Neural progenitor cell (in vitro differentiated cells): ENCODE data around the gene OR52N4. TPM values are rescaled to one million over a fixed set of nuclear protein-coding genes. Genes with fewer than 3 reads are reported as not detected.

Experiments
- DNase-seq: peaks from one replicate; pipeline ENCODE4 v3.0.0-alpha.2; 2016; ENCODE audit warnings: low spot score
- H2AFZ ChIP-seq: fragments of 200-600 bp; sonication (generic); replicated peaks from 2 replicates; pipeline ENCODE4 v1.6.1; 2016; ENCODE audit warnings: antibody characterized with exemption
- H3F3A ChIP-seq: fragments of 200-600 bp; sonication (generic); 2 replicates; pipeline ENCODE4 v1.6.1; 2016; ENCODE audit warnings: antibody characterized with exemption, low read depth
- H3K27ac ChIP-seq: fragments of 200-600 bp; sonication (generic); 2 replicates; pipeline ENCODE4 v1.5.1; 2016; ENCODE audit warnings: mild to moderate bottlenecking
- H3K27me3 ChIP-seq: fragments of 200-600 bp; sonication (generic); 2 replicates; pipeline ENCODE4 v1.6.1; 2016; ENCODE audit warnings: mild to moderate bottlenecking, moderate library complexity
- H3K36me3 ChIP-seq: fragments of 200-600 bp; sonication (generic); 2 replicates; pipeline ENCODE4 v1.5.1; 2016
- H3K4me1 ChIP-seq: fragments of 200-600 bp; sonication (generic); 2 replicates; pipeline ENCODE4 v1.6.1; 2016; ENCODE audit warnings: mixed run types
- H3K4me2 ChIP-seq: fragments of 200-600 bp; sonication (generic); 2 replicates; pipeline ENCODE4 v1.6.1; 2016
- H3K4me3 ChIP-seq: fragments of 200-600 bp; sonication (generic); 2 replicates; pipeline ENCODE4 v1.5.1; 2016
- H3K79me2 ChIP-seq: fragments of 200-600 bp; sonication (generic); 2 replicates; pipeline ENCODE4 v1.6.1; 2016; ENCODE audit warnings: low read depth
- H3K9ac ChIP-seq: fragments of 200-600 bp; sonication (generic); 2 replicates; pipeline ENCODE4 v1.6.1; 2016
- H3K9me3 ChIP-seq: fragments of 200-600 bp; sonication (generic); 2 replicates; pipeline ENCODE4 v1.5.1; 2016; ENCODE audit warnings: low read depth
- H4K20me1 ChIP-seq: fragments of 200-600 bp; sonication (generic); 2 replicates; pipeline ENCODE4 v1.6.1; 2016; ENCODE audit warnings: low read depth
- H3K27ac Mint-ChIP-seq: 3 replicates; pipeline ENCODE4 v1.8.0; 2021; ENCODE audit warnings: mixed read lengths
- H3K27me3 Mint-ChIP-seq: 2 replicates; pipeline ENCODE4 v1.8.0; 2022; ENCODE audit warnings: low read depth, mild to moderate bottlenecking, inconsistent platforms, moderate library complexity, mixed read lengths; ENCODE audit not compliant: insufficient read depth
- H3K36me3 Mint-ChIP-seq: 3 replicates; pipeline ENCODE4 v1.8.0; 2021; ENCODE audit warnings: mixed read lengths
- H3K4me1 Mint-ChIP-seq: 3 replicates; pipeline ENCODE4 v1.8.0; 2021; ENCODE audit warnings: mixed read lengths
- H3K4me3 Mint-ChIP-seq: 3 replicates; pipeline ENCODE4 v1.8.0; 2021; ENCODE audit warnings: mild to moderate bottlenecking, moderate library complexity, mixed read lengths
- H3K9me3 Mint-ChIP-seq: 3 replicates; pipeline ENCODE4 v1.8.0; 2020; ENCODE audit warnings: mixed read lengths
- EZH2 ChIP-seq: fragments of 200-600 bp; sonication (generic); IDR thresholded peaks from 2 replicates; pipeline ENCODE4 v1.6.1; 2017; ENCODE audit warnings: antibody characterized with exemption, mild to moderate bottlenecking, moderate library complexity
- EZH2phosphoT487 ChIP-seq: fragments of 200-600 bp; sonication (generic); IDR thresholded peaks from 2 replicates; pipeline ENCODE4 v1.6.1; 2017; ENCODE audit warnings: antibody characterized with exemption
- total RNA-seq: library from RNA; depleted of rRNA; stranded (reverse); fragments of >200 nt; gene quantifications from 2 replicates; pipeline ENCODE4 v1.2.3, GENCODE V29; 2015; ENCODE audit warnings: low replicate concordance
- TF ChIP-seq, protein P1 (sequence below): fragments of 200-600 bp; sonication (generic); IDR thresholded peaks from 2 replicates; pipeline ENCODE4 v1.5.1; 2017; ENCODE audit warnings: antibody characterized with exemption, mild to moderate bottlenecking

OR52N4 gene
- total RNA-seq, 1 donor from 2014 or later, result not detected

DNA sequence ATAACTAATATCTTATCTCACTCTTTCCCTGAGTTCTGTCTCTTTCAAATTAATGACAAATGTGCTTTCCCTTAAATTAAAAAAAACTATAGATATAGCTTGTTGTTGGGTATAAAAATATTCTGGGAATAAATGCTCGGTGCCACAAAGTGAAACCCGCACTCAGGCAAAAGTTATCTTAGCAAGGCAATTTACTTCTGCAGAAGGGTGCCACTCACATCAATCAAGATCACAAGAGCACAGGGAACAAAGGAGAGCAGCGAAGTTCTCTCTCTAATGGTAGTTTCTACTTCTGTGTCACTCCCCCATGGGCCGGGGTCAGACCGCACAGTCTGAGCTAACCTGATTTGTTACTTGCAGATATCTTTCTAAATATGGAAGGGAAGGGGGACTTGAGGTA lies 49.9 kb downstream of the OR52N4 start:
- Mint-ChIP-seq H3K27ac (no peak overlapping the region), H3K4me1 (no peaks in the 10 kb centered on the region), H3K36me3 (no peaks in the 10 kb centered on the region), H3K4me3 (no peak overlapping the region), H3K27me3 (peaks cover 2% of the 10 kb centered on the region), H3K9me3 (peaks cover 3% of the 10 kb centered on the region)
- Histone ChIP-seq H3K9me3 (no peaks in the 10 kb centered on the region), H3F3A (no peaks in the 10 kb centered on the region), H3K9ac (no peak overlapping the region), H3K4me3 (no peak overlapping the region), H3K36me3 (no peaks in the 10 kb centered on the region), H3K27ac (no peak overlapping the region), H2AFZ (no peak overlapping the region), H3K4me1 (no peaks in the 10 kb centered on the region), H3K79me2 (no peaks in the 10 kb centered on the region), H3K4me2 (no peak overlapping the region), H4K20me1 (no peaks in the 10 kb centered on the region), H3K27me3 (peaks cover 1% of the 10 kb centered on the region)
- TF ChIP-seq, protein P1, sequence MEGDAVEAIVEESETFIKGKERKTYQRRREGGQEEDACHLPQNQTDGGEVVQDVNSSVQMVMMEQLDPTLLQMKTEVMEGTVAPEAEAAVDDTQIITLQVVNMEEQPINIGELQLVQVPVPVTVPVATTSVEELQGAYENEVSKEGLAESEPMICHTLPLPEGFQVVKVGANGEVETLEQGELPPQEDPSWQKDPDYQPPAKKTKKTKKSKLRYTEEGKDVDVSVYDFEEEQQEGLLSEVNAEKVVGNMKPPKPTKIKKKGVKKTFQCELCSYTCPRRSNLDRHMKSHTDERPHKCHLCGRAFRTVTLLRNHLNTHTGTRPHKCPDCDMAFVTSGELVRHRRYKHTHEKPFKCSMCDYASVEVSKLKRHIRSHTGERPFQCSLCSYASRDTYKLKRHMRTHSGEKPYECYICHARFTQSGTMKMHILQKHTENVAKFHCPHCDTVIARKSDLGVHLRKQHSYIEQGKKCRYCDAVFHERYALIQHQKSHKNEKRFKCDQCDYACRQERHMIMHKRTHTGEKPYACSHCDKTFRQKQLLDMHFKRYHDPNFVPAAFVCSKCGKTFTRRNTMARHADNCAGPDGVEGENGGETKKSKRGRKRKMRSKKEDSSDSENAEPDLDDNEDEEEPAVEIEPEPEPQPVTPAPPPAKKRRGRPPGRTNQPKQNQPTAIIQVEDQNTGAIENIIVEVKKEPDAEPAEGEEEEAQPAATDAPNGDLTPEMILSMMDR, result no peak
- no peak for TF ChIP-seq EZH2phosphoT487
- no peak for TF ChIP-seq EZH2
- DNase-seq, result no peak

Other genes with a start within 250 kb of the OR52N4 start
- 0.37 and 0.39 TPM in 2 replicates for gene UBQLN3, start 244.3 kb upstream of the OR52N4 start, total RNA-seq
- gene UBQLNL, start 237.5 kb upstream of the OR52N4 start, total RNA-seq, result 0.19 and 0.90 TPM in 2 replicates
- gene OR52H1, start 205.7 kb upstream of the OR52N4 start, total RNA-seq, result not detected in 2 replicates
- gene OR52B6, start 173.4 kb upstream of the OR52N4 start, total RNA-seq, result not detected in 2 replicates
- 7.1 and 7.4 TPM in 2 replicates for gene TRIM6, start 157.6 kb upstream of the OR52N4 start, total RNA-seq
- gene TRIM34, start 129.2 kb upstream of the OR52N4 start, total RNA-seq, result 4.1 and 4.5 TPM in 2 replicates
- 24.5 and 26.7 TPM in 2 replicates for gene TRIM5, start 69.2 kb upstream of the OR52N4 start, total RNA-seq
- gene TRIM22, start 64.5 kb upstream of the OR52N4 start, total RNA-seq, result 15.1 and 21.3 TPM in 2 replicates
- gene OR56B1, start 17.8 kb upstream of the OR52N4 start, total RNA-seq, result 0.41 TPM in 1 of 2 replicates, not detected in the other
- gene OR52N5, start 29.1 kb downstream of the OR52N4 start, total RNA-seq, result not detected in 2 replicates
- 0.12 TPM in 1 of 2 replicates, not detected in the other for gene OR52N1, start 37.0 kb downstream of the OR52N4 start, total RNA-seq
- not detected in 2 replicates for gene OR52N2, start 54.7 kb downstream of the OR52N4 start, total RNA-seq
- not detected in 2 replicates for gene OR52E6, start 87.7 kb downstream of the OR52N4 start, total RNA-seq
- gene OR52E8, start 103.4 kb downstream of the OR52N4 start, total RNA-seq, result 0.46 TPM in 1 of 2 replicates, not detected in the other
- not detected in 2 replicates for gene OR52E4, start 126.4 kb downstream of the OR52N4 start, total RNA-seq
- gene OR52E5, start 139.0 kb downstream of the OR52N4 start, total RNA-seq, result not detected in 2 replicates
- not detected in 2 replicates for gene OR56A3, start 188.0 kb downstream of the OR52N4 start, total RNA-seq
- gene OR56A5, start 214.3 kb downstream of the OR52N4 start, total RNA-seq, result 0.40 TPM in 1 of 2 replicates, not detected in the other
- 2.3 TPM in 1 of 2 replicates, not detected in the other for gene OR52L1, start 232.7 kb downstream of the OR52N4 start, total RNA-seq